ENCODE measurements around the gene FGFR4.

The FGFR4 gene

GRCh38 chr5:177133853-177134696, 47.4 kb downstream of the FGFR4 start:
- Histone ChIP-seq H3K9ac (ENCODE audit: low read length) (peak overlapping the region; percentile 94), H3F3A (ENCODE audit: insufficient read depth, low read length) (no peaks in the 10 kb centered on the region), H3K27me3 (ENCODE audit: insufficient read depth, low read length) (no peaks in the 10 kb centered on the region), H3K4me1 (ENCODE audit: insufficient read depth, low read length, severe bottlenecking) (peaks cover 38% of the 10 kb centered on the region), H4K20me1 (ENCODE audit: insufficient read depth, low read length) (no peaks in the 10 kb centered on the region), H3K79me2 (ENCODE audit: insufficient read depth, low read length) (peaks cover 43% of the 10 kb centered on the region), H3K9me3 (ENCODE audit: low read length) (no peaks in the 10 kb centered on the region), H3K27ac (ENCODE audit: low read depth, low read length, poor library complexity, severe bottlenecking) (peak overlapping the region; percentile 45), H3K4me3 (ENCODE audit: low read depth, low read length, poor library complexity, severe bottlenecking) (peak overlapping the region; percentile 86), H3K9me2 (ENCODE audit: low read depth, low read length) (no peaks in the 10 kb centered on the region), H2AFZ (ENCODE audit: low read length) (no peak overlapping the region), H3K4me2 (ENCODE audit: low read length) (peak overlapping the region; percentile 99), H3K36me3 (ENCODE audit: insufficient read depth, low read length) (peaks cover 39% of the 10 kb centered on the region)
- TF ChIP-seq CTCF (IDR thresholded peaks at IDR 0.05; ENCODE audit: low read length) (no peak), EZH2 (IDR thresholded peaks at IDR 0.05; ENCODE audit: borderline replicate concordance, low read length) (no peak)

- TF ChIP-seq CTCF (IDR thresholded peaks at IDR 0.05; ENCODE audit: low read length) (no peak), EZH2 (IDR thresholded peaks at IDR 0.05; ENCODE audit: borderline replicate concordance, low read length) (no peak)
- no peak overlapping the region for H2AFZ ChIP-seq (ENCODE audit: low read length)
- peak overlapping the region; percentile 99 for H3K4me2 ChIP-seq (ENCODE audit: low read length)
- no peaks in the 10 kb centered on the region for H3K9me2 ChIP-seq (ENCODE audit: low read depth, low read length)
- H3K4me1 ChIP-seq (ENCODE audit: insufficient read depth, low read length, severe bottlenecking) = peaks cover 38% of the 10 kb centered on the region
- H3K9ac ChIP-seq (ENCODE audit: low read length) = peak overlapping the region; percentile 94
- no peaks in the 10 kb centered on the region for H3F3A ChIP-seq (ENCODE audit: insufficient read depth, low read length)
- peak overlapping the region; percentile 86 for H3K4me3 ChIP-seq (ENCODE audit: low read depth, low read length, poor library complexity, severe bottlenecking)
- H3K79me2 ChIP-seq (ENCODE audit: insufficient read depth, low read length) = peaks cover 49% of the 10 kb centered on the region
- H3K9me3 ChIP-seq (ENCODE audit: low read length) = no peaks in the 10 kb centered on the region
- H3K27me3 ChIP-seq (ENCODE audit: insufficient read depth, low read length) = no peaks in the 10 kb centered on the region
- peaks cover 46% of the 10 kb centered on the region for H3K36me3 ChIP-seq (ENCODE audit: insufficient read depth, low read length)
- H3K27ac ChIP-seq (ENCODE audit: low read depth, low read length, poor library complexity, severe bottlenecking) = peak overlapping the region; percentile 45
- no peaks in the 10 kb centered on the region for H4K20me1 ChIP-seq (ENCODE audit: insufficient read depth, low read length)
Measured at GRCh38 chr5:177134697-177135225, 48.0 kb downstream of the FGFR4 start.

- Histone ChIP-seq H4K20me1 (ENCODE audit: insufficient read depth, low read length) (no peaks in the 10 kb centered on the region), H3K9me3 (ENCODE audit: low read length) (no peaks in the 10 kb centered on the region), H3K36me3 (ENCODE audit: insufficient read depth, low read length) (peaks cover 91% of the 10 kb centered on the region), H3F3A (ENCODE audit: insufficient read depth, low read length) (0 out of 2 replicates have a peak, but pooled peaks cover 3% of the 10 kb centered on the region), H3K9ac (ENCODE audit: low read length) (no peak overlapping the region), H2AFZ (ENCODE audit: low read length) (no peak overlapping the region), H3K4me1 (ENCODE audit: insufficient read depth, low read length, severe bottlenecking) (peaks cover 28% of the 10 kb centered on the region), H3K9me2 (ENCODE audit: low read depth, low read length) (no peaks in the 10 kb centered on the region), H3K27me3 (ENCODE audit: insufficient read depth, low read length) (no peaks in the 10 kb centered on the region), H3K4me2 (ENCODE audit: low read length) (peak overlapping the region; percentile 4; the same call in 1 of the 2 replicates), H3K79me2 (ENCODE audit: insufficient read depth, low read length) (peaks cover 79% of the 10 kb centered on the region), H3K27ac (ENCODE audit: low read depth, low read length, poor library complexity, severe bottlenecking) (no peak overlapping the region), H3K4me3 (ENCODE audit: low read depth, low read length, poor library complexity, severe bottlenecking) (no peak overlapping the region)
- TF ChIP-seq EZH2 (IDR thresholded peaks at IDR 0.05; ENCODE audit: borderline replicate concordance, low read length) = no peak
- no peak for TF ChIP-seq CTCF (IDR thresholded peaks at IDR 0.05; ENCODE audit: low read length)
Measured at GRCh38 chr5:177140312-177140711, 53.6 kb downstream of the FGFR4 start.
